GM19025 (cell line): Measurements from ENCODE around the gene C1GALT1.

Experiments
- ATAC-seq: cut with Tn5 transposase; IDR thresholded peaks from one replicate; pipeline ENCODE4 v1.9.1; 2021; ENCODE audit warnings: mild to moderate bottlenecking, low read depth, moderate library complexity; ENCODE audit not compliant: unreplicated experiment

C1GALT1 gene

GRCh38 chr7:7265081-7266075 lies 83.0 kb downstream of the C1GALT1 start:
- no peak for ATAC-seq

- ATAC-seq, result no peak
These were observed 84.0 kb downstream of the C1GALT1 start for GRCh38 chr7:7266257-7266881.

GRCh38 chr7:7271094-7271874 lies 88.9 kb downstream of the C1GALT1 start:
- ATAC-seq, result no peak

DNA sequence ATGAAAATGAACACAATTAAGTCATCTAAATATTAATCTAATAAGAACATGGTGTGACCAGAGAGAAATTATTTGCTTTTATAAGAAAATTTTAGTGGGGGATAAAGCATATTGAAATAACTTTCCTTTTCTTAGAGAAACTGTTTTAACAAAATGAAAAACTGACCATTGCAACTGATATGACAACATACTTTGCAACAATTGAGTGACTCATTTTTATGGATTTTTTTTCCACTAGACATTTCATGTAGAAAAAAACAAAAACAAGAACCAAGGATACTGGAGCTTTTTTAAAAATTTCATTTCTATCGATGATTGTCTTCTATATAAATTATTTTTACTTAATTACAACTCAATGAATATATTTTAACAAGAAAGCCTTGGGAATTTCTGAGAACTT lies 90.0 kb downstream of the C1GALT1 start:
- ATAC-seq, result no peak

- no peak for ATAC-seq
These were observed 92.4 kb downstream of the C1GALT1 start for GRCh38 chr7:7274782-7275181.

GRCh38 chr7:7276161-7276560 lies 93.8 kb downstream of the C1GALT1 start:
- ATAC-seq, result no peak

- no peak for ATAC-seq
These were observed 108.2 kb downstream of the C1GALT1 start for GRCh38 chr7:7290429-7291122.

DNA sequence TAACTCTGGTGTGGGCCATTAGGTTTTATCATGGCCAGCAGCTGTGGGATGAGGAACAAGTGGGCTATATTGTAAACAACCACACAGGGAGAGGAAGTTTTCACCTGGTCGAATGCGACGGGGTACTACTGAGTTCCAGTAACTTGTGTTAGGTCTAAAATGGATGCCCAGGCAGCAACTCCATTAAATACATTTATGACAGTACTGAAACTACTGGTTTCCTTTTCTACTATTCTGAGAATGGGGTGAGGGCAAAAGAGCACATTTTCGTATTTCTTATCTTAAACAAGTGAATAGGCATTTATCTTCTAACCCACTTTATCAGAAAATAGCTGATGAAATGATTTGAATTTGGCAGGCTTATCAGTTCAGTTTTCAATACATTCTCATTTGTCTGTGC lies 109.7 kb downstream of the C1GALT1 start:
- ATAC-seq, result no peak

DNA sequence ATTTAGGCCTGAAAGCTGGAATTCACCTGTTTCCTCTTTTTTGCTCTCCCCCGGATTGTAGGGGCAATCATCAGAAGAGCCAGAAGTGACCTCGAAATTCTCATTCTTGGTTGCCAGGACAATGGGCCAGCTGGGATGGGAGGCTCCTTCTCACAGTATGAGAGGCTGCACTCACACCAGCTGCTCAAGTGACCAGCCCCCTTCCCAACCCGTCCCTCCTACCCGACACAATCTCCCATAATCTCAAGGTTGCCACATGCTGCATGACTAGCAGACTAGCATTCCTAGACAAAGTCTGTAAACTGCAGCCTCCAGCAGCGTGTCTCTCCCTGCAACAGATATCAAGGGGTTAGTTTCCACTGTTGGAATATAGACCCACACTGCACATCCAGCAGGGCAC lies 110.3 kb downstream of the C1GALT1 start:
- no peak for ATAC-seq

DNA sequence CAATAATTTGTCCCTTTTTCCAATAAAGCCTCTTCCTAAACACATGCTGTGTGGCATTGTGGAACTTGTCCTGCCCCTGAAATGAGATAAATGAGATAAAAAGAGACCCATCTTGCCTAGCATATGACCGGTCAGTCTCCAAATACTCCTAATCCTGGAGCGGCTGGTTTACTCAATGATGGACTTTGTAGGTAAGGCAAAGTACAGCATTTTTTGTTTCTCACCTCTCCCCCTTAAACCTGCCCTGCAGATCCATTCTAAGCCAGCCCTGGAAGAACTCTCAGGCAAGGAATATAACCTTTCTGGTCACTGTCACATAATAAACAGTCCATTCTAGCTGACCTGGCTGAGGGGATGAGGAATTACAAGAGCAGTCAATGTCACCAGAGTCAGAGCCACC lies 110.7 kb downstream of the C1GALT1 start:
- ATAC-seq, result no peak

GRCh38 chr7:7294911-7295310 lies 112.6 kb downstream of the C1GALT1 start:
- ATAC-seq, result no peak
